Stimulated activated CD4-positive, alpha-beta T cell treated with anti-CD3 and anti-CD28 coated beads, TNF-alpha, amount 100 ng/mL, for 48 hours (primary cell): ENCODE measurements around the gene FTL.

Experiments used
- DNase-seq, 3 donors: peaks; one replicate each; pipeline ENCODE4 v3.0.0-alpha.2; 2020; ENCODE audit warnings: low read depth in 3 of 3

The FTL gene

GRCh38 chr19:48991873-48992580 lies 26.9 kb downstream of the FTL start:
- DNase-seq, result no peak

GRCh38 chr19:48992581-48993174 lies 27.6 kb downstream of the FTL start:
- DNase-seq, result no peak

GRCh38 chr19:48993175-48994034 lies 28.3 kb downstream of the FTL start, which contains the start of the genes GYS1 and RUVBL2:
GYS1 (minus strand) TSS chr19:48993309; CDS start chr19:48993112, 197 bp downstream.
RUVBL2 (plus strand) TSS chr19:48993887; CDS start chr19:48993912, 25 bp downstream.
- peak; percentile 98 to 99 (median 99) for DNase-seq

- DNase-seq, result no peak
Observed at GRCh38 chr19:48994035-48994386, 28.9 kb downstream of the FTL start.

- DNase-seq, result peak in 1 of 3 donors; percentile 59
Observed at GRCh38 chr19:48997972-48998371, 32.9 kb downstream of the FTL start.

- DNase-seq, result peak; percentile 38 to 72 (median 47)
Observed at GRCh38 chr19:48999481-49000325, 34.6 kb downstream of the FTL start.

- DNase-seq, result no peak
Observed at GRCh38 chr19:49004133-49004532, 39.0 kb downstream of the FTL start.

- DNase-seq, result no peak
Observed at GRCh38 chr19:49004964-49005614, 40.0 kb downstream of the FTL start.

GRCh38 chr19:49006905-49007304 lies 41.8 kb downstream of the FTL start:
- no peak for DNase-seq

- no peak for DNase-seq
Observed at GRCh38 chr19:49009828-49010227, 44.7 kb downstream of the FTL start.

- DNase-seq, result no peak
Observed at GRCh38 chr19:49010453-49010852, 45.3 kb downstream of the FTL start.

- no peak for DNase-seq
Observed at GRCh38 chr19:49011194-49011593, 46.1 kb downstream of the FTL start.

GRCh38 chr19:49014123-49014869 lies 49.2 kb downstream of the FTL start:
- no peak for DNase-seq

- no peak for DNase-seq
Observed at GRCh38 chr19:49014870-49015255, 49.8 kb downstream of the FTL start.

GRCh38 chr19:49016067-49016839 lies 51.1 kb downstream of the FTL start:
- no peak for DNase-seq
